GM18861 (cell line): ENCODE measurements around the gene NDE1.
"Not testable (repeated sequence)": the region's sequence is repeated elsewhere in the genome, so short reads cannot be mapped to it uniquely, and the experiment has no call there.

Source experiments
- ATAC-seq: cut with Tn5 transposase; IDR thresholded peaks from one replicate; pipeline ENCODE4 v1.9.1; 2021; ENCODE audit not compliant: unreplicated experiment

The NDE1 gene

GRCh38 chr16:15692508-15692907 is 42.5 kb downstream of the NDE1 start:
- ATAC-seq, result not testable (repeated sequence)

- ATAC-seq, result no peak
Observed at GRCh38 chr16:15694499-15694898, 44.5 kb downstream of the NDE1 start.

- ATAC-seq, result no peak
Observed at GRCh38 chr16:15699819-15700218, 49.8 kb downstream of the NDE1 start.

GRCh38 chr16:15701367-15701766 is 51.3 kb downstream of the NDE1 start:
- no peak for ATAC-seq

GRCh38 chr16:15701975-15702970 is 52.2 kb downstream of the NDE1 start:
- ATAC-seq, result no peak

- ATAC-seq, result no peak
Observed at GRCh38 chr16:15703029-15703736, 53.1 kb downstream of the NDE1 start.

GRCh38 chr16:15704545-15704987 is 54.5 kb downstream of the NDE1 start:
- ATAC-seq, result no peak

GRCh38 chr16:15705064-15705565 is 55.1 kb downstream of the NDE1 start:
- ATAC-seq, result no peak

GRCh38 chr16:15707332-15707731 is 57.3 kb downstream of the NDE1 start:
- ATAC-seq, result no peak

GRCh38 chr16:15708096-15708495 is 58.1 kb downstream of the NDE1 start:
- ATAC-seq, result no peak

- no peak for ATAC-seq
Observed at GRCh38 chr16:15708997-15709396, 59.0 kb downstream of the NDE1 start.

- ATAC-seq, result no peak
Observed at GRCh38 chr16:15714393-15715172, 64.5 kb downstream of the NDE1 start.

GRCh38 chr16:15715221-15715620 is 65.2 kb downstream of the NDE1 start:
- no peak for ATAC-seq

GRCh38 chr16:15716694-15717447 is 66.8 kb downstream of the NDE1 start:
- no peak for ATAC-seq

GRCh38 chr16:15721018-15721417 is 71.0 kb downstream of the NDE1 start:
- no peak for ATAC-seq

- no peak for ATAC-seq
Observed at GRCh38 chr16:15723808-15724207, 73.8 kb downstream of the NDE1 start.

GRCh38 chr16:15725641-15726240 is 75.7 kb downstream of the NDE1 start:
- no peak for ATAC-seq

GRCh38 chr16:15726715-15727114 is 76.7 kb downstream of the NDE1 start:
- ATAC-seq, result no peak

- not testable (repeated sequence) for ATAC-seq
Observed at GRCh38 chr16:15727697-15728096, 77.7 kb downstream of the NDE1 start.

- ATAC-seq, result no peak
Observed at GRCh38 chr16:15729152-15729551, 79.1 kb downstream of the NDE1 start.
